Measurements from ENCODE around the gene ALKBH8. TPM values are rescaled to one million over a fixed set of nuclear protein-coding genes. Genes with fewer than 3 reads are reported as not detected.

The ALKBH8 gene
- total and polyA plus RNA-seq, 2 of the 4 experiments (the other 2 are of a cell fraction), result 3.0 to 6.6 TPM

DNA sequence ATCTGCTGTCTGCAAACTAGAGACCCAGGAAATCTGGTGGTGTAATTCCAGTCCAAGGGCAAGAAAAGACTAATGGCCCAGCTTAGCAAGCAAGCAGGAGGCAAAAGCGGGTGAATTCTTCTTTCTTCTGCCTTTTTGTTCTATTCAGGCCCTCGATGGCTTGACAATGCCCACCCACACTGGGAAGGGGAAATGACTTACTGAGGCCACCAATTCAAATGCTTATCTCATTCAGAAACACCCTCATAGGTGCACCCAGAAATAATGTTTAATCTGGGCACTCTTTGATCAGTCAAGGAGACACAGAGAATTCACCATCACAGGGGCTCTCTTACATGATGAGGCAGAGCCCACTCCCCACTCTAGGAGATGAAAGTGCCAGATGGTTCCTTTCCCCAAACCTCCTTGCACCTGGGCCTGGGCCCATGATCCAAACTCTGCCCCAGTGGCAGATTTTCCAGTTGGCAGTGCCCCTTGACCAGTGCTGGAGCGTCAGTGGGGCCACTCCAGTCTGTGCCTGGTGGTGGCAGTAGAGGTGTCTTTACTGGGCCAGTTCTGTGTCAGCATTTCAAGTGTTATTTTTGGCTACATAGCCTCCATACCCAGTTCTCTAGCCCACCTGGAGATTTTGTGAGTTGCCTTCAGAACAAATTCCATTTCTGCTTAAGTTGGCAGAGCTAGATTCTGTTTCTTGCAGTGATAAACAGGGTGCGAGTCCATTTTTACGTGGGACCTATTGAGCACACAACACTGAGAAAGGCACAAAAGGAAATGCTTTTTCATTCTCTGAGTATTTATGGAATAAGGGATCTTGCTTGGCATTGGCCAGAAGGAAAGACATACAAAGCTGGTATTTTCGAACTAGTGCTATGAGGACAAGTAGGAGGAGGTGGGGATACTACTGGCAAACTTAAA is 32.9 kb upstream of the ALKBH8 start:
- Histone ChIP-seq H3K36me3 (ENCODE audit: control insufficient read depth, insufficient read depth, low read length) (no peaks in the 10 kb centered on the region), H2BK120ac (ENCODE audit: low read depth, low read length) (no peak overlapping the region), H4K91ac (ENCODE audit: insufficient read depth, low read depth, low read length) (no peak overlapping the region), H2BK20ac (ENCODE audit: low read depth, low read length) (no peak overlapping the region), H2AFZ (replicated peaks; ENCODE audit: low read length, poor library complexity) (no peak overlapping the region), H2BK5ac (ENCODE audit: low read depth, low read length, poor library complexity, severe bottlenecking) (no peak overlapping the region), H4K5ac (ENCODE audit: low read depth, low read length) (no peak overlapping the region), H3K18ac (ENCODE audit: low read depth, low read length) (no peak overlapping the region), H3K4me3 (ENCODE audit: insufficient read depth, low read depth, low read length) (no peak overlapping the region), H3K9me1 (ENCODE audit: insufficient read depth, low read length) (no peaks in the 10 kb centered on the region), H3K14ac (replicated peaks; ENCODE audit: low read depth, low read length) (no peak overlapping the region), H2BK15ac (ENCODE audit: low read depth, low read length) (no peak overlapping the region), H3K23ac (ENCODE audit: low read depth, low read length) (no peak overlapping the region), H4K8ac (ENCODE audit: low read depth in 2 of 2, low read length in 2 of 2) (no peak overlapping the region), H3K79me1 (ENCODE audit: low read depth in 1 of 2, low read length in 2 of 2) (no peaks in the 10 kb centered on the region), H3K4me1 (ENCODE audit: control insufficient read depth, insufficient read depth, low read length) (no peaks in the 10 kb centered on the region), H3K9me3 (ENCODE audit: control insufficient read depth, insufficient read depth, low read length) (no peaks in the 10 kb centered on the region), H3K27me3 (ENCODE audit: control insufficient read depth, insufficient read depth, low read length) (peaks cover 18% of the 10 kb centered on the region), H3K27ac (ENCODE audit: insufficient read depth, low read length) (no peak overlapping the region), H2AK9ac (replicated peaks; ENCODE audit: low read depth, low read length, poor library complexity) (no peak overlapping the region), H3K9ac (ENCODE audit: low read depth, low read length) (no peak overlapping the region), H3K4me2 (ENCODE audit: low read depth, low read length) (no peak overlapping the region), H2AK5ac (ENCODE audit: low read depth, low read length) (no peak overlapping the region), H4K20me1 (ENCODE audit: insufficient read depth, low read length) (no peaks in the 10 kb centered on the region), H3K4ac (ENCODE audit: low read depth, low read length) (no peak overlapping the region), H3K56ac (ENCODE audit: extremely low read depth, insufficient read depth, low read length) (no peak overlapping the region)
- POLR2A ChIA-PET (ENCODE audit: unreplicated experiment), result no interaction called here
- ATAC-seq (ENCODE audit: low read depth) (peak; percentile 86), DNase-seq (no peak)
- CTCF ChIA-PET, result interaction anchor here (0.8 to 1.1 kb wide), 3 partner anchors 10 to 91 kb away, joined by 3 to 4 read pairs (median 3); no protein-coding TSS in a partner anchor
- 73% methylated on average over 2 of the region's 6 CpGs; no CpG with 5 or more reads in 1 of the 2 experiments for WGBS, 2 experiments (ENCODE audit: extremely low coverage in 2 of 2, insufficient read length in 1 of 2)
- dilution Hi-C loops (cut with HindIII; ENCODE audit: low sequenced_read_pairs, unreplicated experiment), result no loop called here
- in situ Hi-C loops (cut with MboI; ENCODE audit: low sequenced_read_pairs), result loop anchor here (25.0 kb wide), 1 partner anchor 1064 kb away; the partner anchor contains the start of gene DDX10
- TF ChIP-seq, protein P1, sequence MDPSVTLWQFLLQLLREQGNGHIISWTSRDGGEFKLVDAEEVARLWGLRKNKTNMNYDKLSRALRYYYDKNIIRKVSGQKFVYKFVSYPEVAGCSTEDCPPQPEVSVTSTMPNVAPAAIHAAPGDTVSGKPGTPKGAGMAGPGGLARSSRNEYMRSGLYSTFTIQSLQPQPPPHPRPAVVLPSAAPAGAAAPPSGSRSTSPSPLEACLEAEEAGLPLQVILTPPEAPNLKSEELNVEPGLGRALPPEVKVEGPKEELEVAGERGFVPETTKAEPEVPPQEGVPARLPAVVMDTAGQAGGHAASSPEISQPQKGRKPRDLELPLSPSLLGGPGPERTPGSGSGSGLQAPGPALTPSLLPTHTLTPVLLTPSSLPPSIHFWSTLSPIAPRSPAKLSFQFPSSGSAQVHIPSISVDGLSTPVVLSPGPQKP (IDR thresholded peaks at IDR 0.05; ENCODE audit: borderline replicate concordance, low read depth, low read length), result no peak
- TF ChIP-seq RAD21 (IDR thresholded peaks at IDR 0.05; ENCODE audit: low read length), result peak; percentile 29; the same call in 1 of the 2 replicates
- TF ChIP-seq, protein P2, sequence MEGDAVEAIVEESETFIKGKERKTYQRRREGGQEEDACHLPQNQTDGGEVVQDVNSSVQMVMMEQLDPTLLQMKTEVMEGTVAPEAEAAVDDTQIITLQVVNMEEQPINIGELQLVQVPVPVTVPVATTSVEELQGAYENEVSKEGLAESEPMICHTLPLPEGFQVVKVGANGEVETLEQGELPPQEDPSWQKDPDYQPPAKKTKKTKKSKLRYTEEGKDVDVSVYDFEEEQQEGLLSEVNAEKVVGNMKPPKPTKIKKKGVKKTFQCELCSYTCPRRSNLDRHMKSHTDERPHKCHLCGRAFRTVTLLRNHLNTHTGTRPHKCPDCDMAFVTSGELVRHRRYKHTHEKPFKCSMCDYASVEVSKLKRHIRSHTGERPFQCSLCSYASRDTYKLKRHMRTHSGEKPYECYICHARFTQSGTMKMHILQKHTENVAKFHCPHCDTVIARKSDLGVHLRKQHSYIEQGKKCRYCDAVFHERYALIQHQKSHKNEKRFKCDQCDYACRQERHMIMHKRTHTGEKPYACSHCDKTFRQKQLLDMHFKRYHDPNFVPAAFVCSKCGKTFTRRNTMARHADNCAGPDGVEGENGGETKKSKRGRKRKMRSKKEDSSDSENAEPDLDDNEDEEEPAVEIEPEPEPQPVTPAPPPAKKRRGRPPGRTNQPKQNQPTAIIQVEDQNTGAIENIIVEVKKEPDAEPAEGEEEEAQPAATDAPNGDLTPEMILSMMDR (conservative IDR thresholded peaks at IDR 0.05; ENCODE audit: low read depth, low read length), result peak; percentile 29; the same call in 1 of the 2 replicates
- TF ChIP-seq CEBPB (IDR thresholded peaks at IDR 0.05; ENCODE audit: low read depth, low read length), result no peak
- no TSS peak for BruUV-seq (replicated peaks)
- intact Hi-C loops (cut with micrococcal nuclease), result no loop called here
